H9 (cell line): ENCODE results near the gene SCGB1D2. TPM values are rescaled to one million over a fixed set of nuclear protein-coding genes. Genes with fewer than 3 reads are reported as not detected.

ENCODE experiments used
- DNase-seq: peaks from one replicate; pipeline ENCODE4 v3.0.0-alpha.2; 2017
- H2AFZ ChIP-seq: one replicate; pipeline ENCODE4 v1.6.1; 2013; ENCODE audit warnings: mild to moderate bottlenecking, low read length, control low read depth, moderate library complexity
- H2AK5ac ChIP-seq: 2 replicates; pipeline ENCODE4 v1.6.1; 2013; ENCODE audit warnings: low read length, control low read depth, mixed read lengths; ENCODE audit not compliant: insufficient read length
- H2BK120ac ChIP-seq: one replicate; pipeline ENCODE4 v1.6.1; 2013; ENCODE audit warnings: low read depth, mild to moderate bottlenecking, low read length, control low read depth, inconsistent platforms; ENCODE audit not compliant: poor library complexity, severe bottlenecking
- H2BK12ac ChIP-seq: 2 replicates; pipeline ENCODE4 v1.6.1; 2013; ENCODE audit warnings: low read length, control low read depth, mixed read lengths, low read depth; ENCODE audit not compliant: insufficient read length
- H2BK15ac ChIP-seq: 2 replicates; pipeline ENCODE4 v1.6.1; 2013; ENCODE audit warnings: low read depth, low read length, control low read depth
- H2BK20ac ChIP-seq: one replicate; pipeline ENCODE4 v1.6.1; 2013; ENCODE audit warnings: low read depth, mild to moderate bottlenecking, low read length, control low read depth, inconsistent platforms; ENCODE audit not compliant: poor library complexity, severe bottlenecking
- H2BK5ac ChIP-seq: 2 replicates; pipeline ENCODE4 v1.6.1; 2013; ENCODE audit warnings: low read length, control low read depth, mixed read lengths; ENCODE audit not compliant: insufficient read length
- H3K14ac ChIP-seq: 2 replicates; pipeline ENCODE4 v1.6.1; 2013; ENCODE audit warnings: low read length, control low read depth; ENCODE audit not compliant: insufficient read depth
- H3K18ac ChIP-seq: 2 replicates; pipeline ENCODE4 v1.6.1; 2013; ENCODE audit warnings: low read depth, mild to moderate bottlenecking, mixed read lengths, low read length, control low read depth; ENCODE audit not compliant: insufficient read length
- H3K23ac ChIP-seq: 2 replicates; pipeline ENCODE4 v1.6.1; 2013; ENCODE audit warnings: low read length, control low read depth, mixed read lengths, low read depth; ENCODE audit not compliant: insufficient read length
- H3K23me2 ChIP-seq: 2 replicates; pipeline ENCODE4 v1.6.1; 2013; ENCODE audit warnings: low read depth, mild to moderate bottlenecking, mixed read lengths, low read length, control low read depth; ENCODE audit not compliant: insufficient read length, poor library complexity, severe bottlenecking
- H3K27ac ChIP-seq: 2 replicates; pipeline ENCODE4 v1.5.1; 2013; ENCODE audit warnings: low read length, control low read depth, mixed read lengths, low read depth; ENCODE audit not compliant: insufficient read length
- H3K27me3 ChIP-seq: 2 replicates; pipeline ENCODE4 v1.6.1; 2013; ENCODE audit warnings: low read length, control low read depth, inconsistent platforms; ENCODE audit not compliant: insufficient read depth
- H3K4ac ChIP-seq: 2 replicates; pipeline ENCODE4 v1.6.1; 2013; ENCODE audit warnings: low read depth, mild to moderate bottlenecking, control low read depth, inconsistent platforms, low read length, moderate library complexity
- H3K4me1 ChIP-seq: 2 replicates; pipeline ENCODE4 v1.6.1; 2013; ENCODE audit warnings: low read length, control low read depth, inconsistent platforms; ENCODE audit not compliant: insufficient read depth
- H3K4me2 ChIP-seq: 2 replicates; pipeline ENCODE4 v1.6.1; 2013; ENCODE audit warnings: low read length, control low read depth, mixed read lengths; ENCODE audit not compliant: insufficient read length, insufficient read depth
- H3K56ac ChIP-seq: 2 replicates; pipeline ENCODE4 v1.6.1; 2013; ENCODE audit warnings: low read depth, mild to moderate bottlenecking, mixed read lengths, low read length, control low read depth; ENCODE audit not compliant: insufficient read length
- H3K79me1 ChIP-seq: 2 replicates; pipeline ENCODE4 v1.6.1; 2013; ENCODE audit warnings: low read depth, mild to moderate bottlenecking, moderate library complexity, low read length, control low read depth, inconsistent platforms; ENCODE audit not compliant: insufficient read depth, poor library complexity, severe bottlenecking
- H3K79me2 ChIP-seq: 2 replicates; pipeline ENCODE4 v1.6.1; 2013; ENCODE audit warnings: low read length, control low read depth, inconsistent platforms; ENCODE audit not compliant: insufficient read depth
- H3K9ac ChIP-seq: 2 replicates; pipeline ENCODE4 v1.6.1; 2013; ENCODE audit warnings: low read length, control low read depth, mixed read lengths; ENCODE audit not compliant: insufficient read length; ENCODE audit errors: extremely low read depth
- H3K9me3 ChIP-seq: one replicate; pipeline ENCODE4 v1.6.1; 2013; ENCODE audit warnings: low read depth, low read length, inconsistent platforms; ENCODE audit not compliant: control insufficient read depth
- H3T11ph ChIP-seq: one replicate; pipeline ENCODE4 v1.6.1; 2013; ENCODE audit warnings: mild to moderate bottlenecking, low read length, control low read depth, inconsistent platforms
- H4K20me1 ChIP-seq: one replicate; pipeline ENCODE4 v1.6.1; 2013; ENCODE audit not compliant: control insufficient read depth, insufficient read length, insufficient read depth
- H4K5ac ChIP-seq: 2 replicates; pipeline ENCODE4 v1.6.1; 2013; ENCODE audit warnings: low read depth, mild to moderate bottlenecking, mixed read lengths, low read length, control low read depth; ENCODE audit not compliant: insufficient read length
- H4K8ac ChIP-seq: replicated peaks from 2 replicates; pipeline ENCODE4 v1.6.1; 2013; ENCODE audit warnings: low read length, control low read depth, mixed read lengths, low read depth; ENCODE audit not compliant: insufficient read length
- H4K91ac ChIP-seq: 2 replicates; pipeline ENCODE4 v1.6.1; 2013; ENCODE audit warnings: low read depth, mild to moderate bottlenecking, moderate library complexity, mixed read lengths, low read length, control low read depth; ENCODE audit not compliant: insufficient read length
- H3K27ac Mint-ChIP-seq, 3 experiments: 2 replicates in 2 of 3; 3 replicates in 1 of 3; pipeline ENCODE4 v1.8.0; 2020 to 2021; ENCODE audit warnings: mixed read lengths in 3 of 3, mild to moderate bottlenecking in 1 of 3, moderate library complexity in 1 of 3
- H3K27me3 Mint-ChIP-seq: 2 replicates; pipeline ENCODE4 v1.8.0; 2021; ENCODE audit warnings: low read depth, mild to moderate bottlenecking, moderate library complexity, mixed read lengths
- H3K36me3 Mint-ChIP-seq, 3 experiments: 2 replicates in 2 of 3; 3 replicates in 1 of 3; pipeline ENCODE4 v1.8.0; 2020 to 2021; ENCODE audit warnings: low read depth in 3 of 3, mixed read lengths in 3 of 3; ENCODE audit not compliant: insufficient read depth in 1 of 3
- H3K4me1 Mint-ChIP-seq, 2 experiments: 2 replicates each; pipeline ENCODE4 v1.8.0; 2020; ENCODE audit warnings: mixed read lengths in 2 of 2
- H3K4me3 Mint-ChIP-seq, 2 experiments: 2 replicates in 1 of 2; 3 replicates in 1 of 2; pipeline ENCODE4 v1.8.0; 2020 to 2021; ENCODE audit warnings: mild to moderate bottlenecking in 2 of 2, mixed read lengths in 2 of 2, moderate library complexity in 1 of 2
- H3K9me3 Mint-ChIP-seq, 2 experiments: 2 replicates in 1 of 2; 3 replicates in 1 of 2; pipeline ENCODE4 v1.8.0; 2020; ENCODE audit warnings: mild to moderate bottlenecking in 2 of 2, mixed read lengths in 2 of 2, moderate library complexity in 1 of 2
- CTCF ChIP-seq: fragments of 200-600 bp; sonication (generic); conservative IDR thresholded peaks from 3 replicates; pipeline ENCODE4 v1.8.0; 2021; ENCODE audit warnings: antibody characterized with exemption, mild to moderate bottlenecking
- WGBS: extraction: QIAGEN DNeasy Blood & Tissue Kit; methylation state at CpG from one replicate; pipeline ENCODE4 v1.1.7; 2013; ENCODE audit warnings: missing lambda C conversion rate, low lambda C conversion rate, mixed read lengths; ENCODE audit not compliant: insufficient read length; ENCODE audit errors: extremely low coverage; 5-methylcytosine and 5-hydroxymethylcytosine counted together
- long read RNA-seq: library from polyadenylated mRNA; unstranded; transcript quantifications from one replicate; pipeline ENCODE4 v2.0.0, GENCODE V29; 2020
- total RNA-seq: library from RNA; stranded (reverse); gene quantifications from 2 replicates; pipeline ENCODE4 v1.2.1, GENCODE V29; 2021

The SCGB1D2 gene
- total RNA-seq: not detected in 2 replicates
- long read RNA-seq: 0 reads

- Histone ChIP-seq H3K23ac (no peak within 1 kb of the TSS), H3K18ac (no peak within 1 kb of the TSS), H3K14ac (no peak within 1 kb of the TSS), H3K79me2 (peaks cover 1% of the 10 kb centered on the region; the same call in 1 of the 2 replicates), H4K91ac (no peak within 1 kb of the TSS), H3K79me1 (no peaks in the 10 kb centered on the region), H4K5ac (no peak within 1 kb of the TSS), H2BK12ac (no peak within 1 kb of the TSS), H3K27me3 (no peaks in the 10 kb centered on the region), H3K9ac (no peak within 1 kb of the TSS), H2BK15ac (no peak within 1 kb of the TSS), H2BK120ac (no peak within 1 kb of the TSS), H3K23me2 (no peaks in the 10 kb centered on the region), H2AFZ (no peak within 1 kb of the TSS), H3K9me3 (no peaks in the 10 kb centered on the region), H3T11ph (no peak within 1 kb of the TSS), H2BK5ac (no peak within 1 kb of the TSS), H2BK20ac (no peak within 1 kb of the TSS), H3K4ac (no peak within 1 kb of the TSS), H2AK5ac (no peak within 1 kb of the TSS), H3K4me2 (no peak within 1 kb of the TSS), H3K56ac (no peak within 1 kb of the TSS), H4K8ac (no peak within 1 kb of the TSS), H3K27ac (no peak within 1 kb of the TSS), H4K20me1 (no peaks in the 10 kb centered on the region), H3K4me1 (no peaks in the 10 kb centered on the region)
- WGBS: no CpG with 5 or more reads among the region's 3 CpGs
- peak; percentile 43 for DNase-seq
- no peak for TF ChIP-seq CTCF
- Mint-ChIP-seq H3K27ac (no peak within 1 kb of the TSS; a peak in 1 of 7 replicates), H3K4me3 (no peak within 1 kb of the TSS), H3K36me3 (no peaks in the 10 kb centered on the region), H3K9me3 (no peaks in the 10 kb centered on the region), H3K27me3 (peaks cover 15% of the 10 kb centered on the region), H3K4me1 (peaks cover 5 to 13% of the 10 kb centered on the region in 2 experiments; a peak in 2 of 4 replicates)
These were observed at the start of gene SCGB1D2 for GRCh38 chr11:62242021-62242420. Gene SCGB1D2, plus strand, starts transcription at chr11:62242239. Its CDS starts 69 bp downstream, at chr11:62242308.
